Glomerular visceral epithelial cell (primary cell): ENCODE measurements around the gene CASZ1.

Experiments
- DNase-seq: peaks from one replicate; pipeline ENCODE4 v3.0.0-alpha.2; 2016; ENCODE audit errors: extremely low spot score

CASZ1 gene

GRCh38 chr1:10704368-10704882, 92.0 kb downstream of the CASZ1 start:
- no peak for DNase-seq

- no peak for DNase-seq
Measured at GRCh38 chr1:10703702-10704101, 92.7 kb downstream of the CASZ1 start.

- no peak for DNase-seq
Measured at GRCh38 chr1:10701145-10701544, 95.3 kb downstream of the CASZ1 start.

- no peak for DNase-seq
Measured at GRCh38 chr1:10699470-10699835, 97.0 kb downstream of the CASZ1 start.

- no peak for DNase-seq
Measured at GRCh38 chr1:10698726-10699469, 97.5 kb downstream of the CASZ1 start.

- DNase-seq = no peak
Measured at GRCh38 chr1:10697621-10698160, 98.8 kb downstream of the CASZ1 start.

- DNase-seq = peak; percentile 25
Measured at GRCh38 chr1:10696977-10697376, 99.5 kb downstream of the CASZ1 start.

- DNase-seq = peak; percentile 86
Measured at GRCh38 chr1:10694633-10695627, 101.5 kb downstream of the CASZ1 start.

GRCh38 chr1:10694274-10694632, 102.2 kb downstream of the CASZ1 start:
- DNase-seq = no peak

GRCh38 chr1:10693497-10694273, 102.8 kb downstream of the CASZ1 start:
- DNase-seq = peak; percentile 41

- no peak for DNase-seq
Measured at GRCh38 chr1:10693152-10693496, 103.3 kb downstream of the CASZ1 start.

- peak; percentile 14 for DNase-seq
Measured at GRCh38 chr1:10692401-10693021, 103.9 kb downstream of the CASZ1 start.

- DNase-seq = no peak
Measured at GRCh38 chr1:10691740-10692125, 104.7 kb downstream of the CASZ1 start.

GRCh38 chr1:10691075-10691739, 105.2 kb downstream of the CASZ1 start:
- no peak for DNase-seq

GRCh38 chr1:10690484-10690883, 106.0 kb downstream of the CASZ1 start:
- DNase-seq = no peak

GRCh38 chr1:10688409-10688786, 108.0 kb downstream of the CASZ1 start:
- DNase-seq = no peak

GRCh38 chr1:10687782-10688408, 108.6 kb downstream of the CASZ1 start:
- DNase-seq = no peak

GRCh38 chr1:10687251-10687651, 109.2 kb downstream of the CASZ1 start:
- DNase-seq = no peak

GRCh38 chr1:10686404-10687040, 109.9 kb downstream of the CASZ1 start:
- peak; percentile 54 for DNase-seq
